ENCODE measurements around the gene TOPORS.
A peak's percentile ranks its signal among the peaks of the same experiment; 100 is the strongest.
"Not testable (repeated sequence)": the region's sequence is repeated elsewhere in the genome, so short reads cannot be mapped to it uniquely, and the experiment has no call there.

The TOPORS gene

GRCh38 chr9:32524558-32524891, 27.9 kb downstream of the TOPORS start:
- not testable (repeated sequence) for H2BK12ac ChIP-seq (ENCODE audit: low read length in 2 of 2); H3K14ac ChIP-seq (ENCODE audit: low read length in 2 of 2); H3K23ac ChIP-seq (ENCODE audit: low read length in 2 of 2); H3K27me3 ChIP-seq (ENCODE audit: control insufficient read depth in 1 of 2, insufficient read depth in 1 of 2, low read length in 2 of 2); H2BK15ac ChIP-seq (ENCODE audit: low read depth, poor library complexity, severe bottlenecking); DNase-seq; H2AFZ ChIP-seq (ENCODE audit: low read depth, low read length); H4K8ac ChIP-seq (ENCODE audit: low read length); H3K4me1 ChIP-seq (ENCODE audit: control insufficient read depth, insufficient read depth, low read depth, low read length); H3K27ac ChIP-seq (ENCODE audit: low read length, poor library complexity, severe bottlenecking); H3K36me3 ChIP-seq (ENCODE audit: control insufficient read depth in 1 of 2, insufficient read depth in 2 of 2, low read depth in 1 of 2, low read length in 2 of 2); H3K18ac ChIP-seq (ENCODE audit: low read depth in 1 of 2, low read length in 2 of 2); H3K9me3 ChIP-seq (ENCODE audit: control insufficient read depth, low read length); H2AK5ac ChIP-seq (ENCODE audit: low read length, severe bottlenecking); H2BK120ac ChIP-seq (ENCODE audit: low read depth, low read length); H2BK5ac ChIP-seq (ENCODE audit: low read depth, low read length, poor library complexity, severe bottlenecking)
- WGBS, result 91% methylated on average over 11 of the region's 11 CpGs
- Histone ChIP-seq H3K4ac (ENCODE audit: low read depth in 1 of 2, low read length in 2 of 2) (peak overlapping the region in 1 of 2 experiments; percentile 15), H3K4me2 (ENCODE audit: low read length, poor library complexity, severe bottlenecking) (peak overlapping the region; percentile 82), H4K91ac (ENCODE audit: low read length) (peak overlapping the region; percentile 22), H3K9ac (ENCODE audit: low read length) (peak overlapping the region; percentile 99), H3K79me1 (replicated peaks; ENCODE audit: low read length, poor library complexity, severe bottlenecking) (peaks cover 16% of the 10 kb centered on the region), H3K4me3 (ENCODE audit: insufficient read depth in 1 of 2, low read depth in 1 of 2, low read length in 2 of 2) (peak overlapping the region in 1 of 2 experiments; percentile 99)

GRCh38 chr9:32523910-32524309, 28.5 kb downstream of the TOPORS start:
- Histone ChIP-seq H3K27me3 (ENCODE audit: control insufficient read depth in 1 of 2, insufficient read depth in 1 of 2, low read length in 2 of 2) (no peaks in the 10 kb centered on the region), H3K27ac (ENCODE audit: low read length, poor library complexity, severe bottlenecking) (no peak overlapping the region), H2BK15ac (ENCODE audit: low read depth, poor library complexity, severe bottlenecking) (no peak overlapping the region), H3K4ac (ENCODE audit: low read depth in 1 of 2, low read length in 2 of 2) (no peak overlapping the region), H3K4me3 (ENCODE audit: insufficient read depth in 1 of 2, low read depth in 1 of 2, low read length in 2 of 2) (peak overlapping the region in 1 of 2 experiments; percentile 99), H3K4me1 (ENCODE audit: control insufficient read depth, insufficient read depth, low read depth, low read length) (peaks cover 7% of the 10 kb centered on the region), H4K8ac (ENCODE audit: low read length) (no peak overlapping the region), H3K79me1 (replicated peaks; ENCODE audit: low read length, poor library complexity, severe bottlenecking) (peaks cover 16% of the 10 kb centered on the region), H2BK12ac (ENCODE audit: low read length in 2 of 2) (no peak overlapping the region), H2BK5ac (ENCODE audit: low read depth, low read length, poor library complexity, severe bottlenecking) (no peak overlapping the region), H3K23ac (ENCODE audit: low read length in 2 of 2) (no peak overlapping the region), H3K9me3 (ENCODE audit: control insufficient read depth, low read length) (no peaks in the 10 kb centered on the region), H3K18ac (ENCODE audit: low read depth in 1 of 2, low read length in 2 of 2) (no peak overlapping the region), H3K36me3 (ENCODE audit: control insufficient read depth in 1 of 2, insufficient read depth in 2 of 2, low read depth in 1 of 2, low read length in 2 of 2) (peaks cover 0 to 4% of the 10 kb centered on the region in 2 experiments), H2AK5ac (ENCODE audit: low read length, severe bottlenecking) (no peak overlapping the region), H2AFZ (ENCODE audit: low read depth, low read length) (no peak overlapping the region), H3K4me2 (ENCODE audit: low read length, poor library complexity, severe bottlenecking) (no peak overlapping the region), H2BK120ac (ENCODE audit: low read depth, low read length) (no peak overlapping the region), H3K14ac (ENCODE audit: low read length in 2 of 2) (no peak overlapping the region), H3K9ac (ENCODE audit: low read length) (no peak overlapping the region), H4K91ac (ENCODE audit: low read length) (no peak overlapping the region)
- no CpG with 5 or more reads among the region's 1 CpG for WGBS
- no peak for DNase-seq

- no peak overlapping the region for H4K91ac ChIP-seq (ENCODE audit: low read length)
- no peak overlapping the region for H2BK120ac ChIP-seq (ENCODE audit: low read depth, low read length)
- no peak overlapping the region for H2BK15ac ChIP-seq (ENCODE audit: low read depth, poor library complexity, severe bottlenecking)
- no peak overlapping the region for H4K8ac ChIP-seq (ENCODE audit: low read length)
- H3K14ac ChIP-seq (ENCODE audit: low read length in 2 of 2), result no peak overlapping the region
- no peaks in the 10 kb centered on the region for H3K27me3 ChIP-seq (ENCODE audit: control insufficient read depth in 1 of 2, insufficient read depth in 1 of 2, low read length in 2 of 2)
- peaks cover 20% of the 10 kb centered on the region for H3K79me1 ChIP-seq (replicated peaks; ENCODE audit: low read length, poor library complexity, severe bottlenecking)
- WGBS, result 80% methylated on average over 1 of the region's 1 CpG
- no peak overlapping the region for H2BK5ac ChIP-seq (ENCODE audit: low read depth, low read length, poor library complexity, severe bottlenecking)
- no peak for DNase-seq
- peaks cover 0 to 27% of the 10 kb centered on the region in 2 experiments for H3K36me3 ChIP-seq (ENCODE audit: control insufficient read depth in 1 of 2, insufficient read depth in 2 of 2, low read depth in 1 of 2, low read length in 2 of 2)
- no peak overlapping the region for H3K4ac ChIP-seq (ENCODE audit: low read depth in 1 of 2, low read length in 2 of 2)
- H2BK12ac ChIP-seq (ENCODE audit: low read length in 2 of 2), result no peak overlapping the region
- no peak overlapping the region for H3K4me2 ChIP-seq (ENCODE audit: low read length, poor library complexity, severe bottlenecking)
- peaks cover 8% of the 10 kb centered on the region for H3K9me3 ChIP-seq (ENCODE audit: control insufficient read depth, low read length)
- no peak overlapping the region for H3K4me3 ChIP-seq (ENCODE audit: insufficient read depth in 1 of 2, low read depth in 1 of 2, low read length in 2 of 2)
- no peak overlapping the region for H3K9ac ChIP-seq (ENCODE audit: low read length)
- no peak overlapping the region for H2AK5ac ChIP-seq (ENCODE audit: low read length, severe bottlenecking)
- no peak overlapping the region for H3K27ac ChIP-seq (ENCODE audit: low read length, poor library complexity, severe bottlenecking)
- no peak overlapping the region for H3K23ac ChIP-seq (ENCODE audit: low read length in 2 of 2)
- H3K4me1 ChIP-seq (ENCODE audit: control insufficient read depth, insufficient read depth, low read depth, low read length), result no peaks in the 10 kb centered on the region
- no peak overlapping the region for H2AFZ ChIP-seq (ENCODE audit: low read depth, low read length)
- no peak overlapping the region for H3K18ac ChIP-seq (ENCODE audit: low read depth in 1 of 2, low read length in 2 of 2)
Measured at GRCh38 chr9:32518276-32518675, 34.1 kb downstream of the TOPORS start.

GRCh38 chr9:32516241-32516640, 36.1 kb downstream of the TOPORS start:
- DNase-seq, result no peak
- peaks cover 13% of the 10 kb centered on the region for H3K79me1 ChIP-seq (replicated peaks; ENCODE audit: low read length, poor library complexity, severe bottlenecking)
- peaks cover 0 to 27% of the 10 kb centered on the region in 2 experiments for H3K36me3 ChIP-seq (ENCODE audit: control insufficient read depth in 1 of 2, insufficient read depth in 2 of 2, low read depth in 1 of 2, low read length in 2 of 2)
- no peak overlapping the region for H4K91ac ChIP-seq (ENCODE audit: low read length)
- H3K27me3 ChIP-seq (ENCODE audit: control insufficient read depth in 1 of 2, insufficient read depth in 1 of 2, low read length in 2 of 2), result no peaks in the 10 kb centered on the region
- no peak overlapping the region for H2AFZ ChIP-seq (ENCODE audit: low read depth, low read length)
- no peak overlapping the region for H3K9ac ChIP-seq (ENCODE audit: low read length)
- no peak overlapping the region for H2BK12ac ChIP-seq (ENCODE audit: low read length in 2 of 2)
- no peak overlapping the region for H2BK120ac ChIP-seq (ENCODE audit: low read depth, low read length)
- no peak overlapping the region for H3K4ac ChIP-seq (ENCODE audit: low read depth in 1 of 2, low read length in 2 of 2)
- H4K8ac ChIP-seq (ENCODE audit: low read length), result no peak overlapping the region
- H3K4me2 ChIP-seq (ENCODE audit: low read length, poor library complexity, severe bottlenecking), result no peak overlapping the region
- no peak overlapping the region for H2BK15ac ChIP-seq (ENCODE audit: low read depth, poor library complexity, severe bottlenecking)
- no peaks in the 10 kb centered on the region for H3K4me1 ChIP-seq (ENCODE audit: control insufficient read depth, insufficient read depth, low read depth, low read length)
- no peak overlapping the region for H2AK5ac ChIP-seq (ENCODE audit: low read length, severe bottlenecking)
- H3K18ac ChIP-seq (ENCODE audit: low read depth in 1 of 2, low read length in 2 of 2), result no peak overlapping the region
- H2BK5ac ChIP-seq (ENCODE audit: low read depth, low read length, poor library complexity, severe bottlenecking), result no peak overlapping the region
- H3K14ac ChIP-seq (ENCODE audit: low read length in 2 of 2), result no peak overlapping the region
- no peak overlapping the region for H3K4me3 ChIP-seq (ENCODE audit: insufficient read depth in 1 of 2, low read depth in 1 of 2, low read length in 2 of 2)
- no peak overlapping the region for H3K23ac ChIP-seq (ENCODE audit: low read length in 2 of 2)
- peaks cover 10% of the 10 kb centered on the region for H3K9me3 ChIP-seq (ENCODE audit: control insufficient read depth, low read length)
- no peak overlapping the region for H3K27ac ChIP-seq (ENCODE audit: low read length, poor library complexity, severe bottlenecking)

Data from mesenchymal stem cell (in vitro differentiated cells and primary cell).